HK-2 (cell line): Measurements from ENCODE around the gene JUNB.

Source experiments
- DNase-seq: peaks from one replicate; pipeline ENCODE4 v3.0.0-alpha.2; 2018; ENCODE audit not compliant: unreplicated experiment

Gene JUNB

GRCh38 chr19:12774588-12775555 is 16.4 kb upstream of the JUNB start, which contains the start of gene HOOK2:
Gene HOOK2 (minus strand): TSS chr19:12775552. CDS start chr19:12775449, 103 bp downstream.
- no peak for DNase-seq

GRCh38 chr19:12777217-12778016 is 13.9 kb upstream of the JUNB start:
- peak; percentile 78 for DNase-seq

- DNase-seq, result peak; percentile 79
Observed at GRCh38 chr19:12778017-12778904, 13.0 kb upstream of the JUNB start.

GRCh38 chr19:12778905-12779161 is 12.5 kb upstream of the JUNB start:
- no peak for DNase-seq

- peak; percentile 59 for DNase-seq
Observed at GRCh38 chr19:12779162-12779993, 11.9 kb upstream of the JUNB start.

GRCh38 chr19:12782174-12782423 is 9.2 kb upstream of the JUNB start:
- no peak for DNase-seq

GRCh38 chr19:12782424-12783290 is 8.6 kb upstream of the JUNB start:
- DNase-seq, result peak; percentile 84

GRCh38 chr19:12783291-12783848 is 7.9 kb upstream of the JUNB start:
- DNase-seq, result no peak

- DNase-seq, result peak; percentile 71
Observed at GRCh38 chr19:12783849-12784393, 7.4 kb upstream of the JUNB start.

- DNase-seq, result no peak
Observed at GRCh38 chr19:12784394-12784870, 6.9 kb upstream of the JUNB start.

GRCh38 chr19:12784871-12785430 is 6.3 kb upstream of the JUNB start:
- DNase-seq, result peak; percentile 24

- DNase-seq, result no peak
Observed at GRCh38 chr19:12785431-12786031, 5.8 kb upstream of the JUNB start.

- no peak for DNase-seq
Observed at GRCh38 chr19:12786141-12786870, 5.0 kb upstream of the JUNB start.

- DNase-seq, result no peak
Observed at GRCh38 chr19:12786952-12787351, 4.3 kb upstream of the JUNB start.

- no peak for DNase-seq
Observed at GRCh38 chr19:12787458-12787857, 3.8 kb upstream of the JUNB start.

GRCh38 chr19:12788042-12788681 is 3.1 kb upstream of the JUNB start:
- DNase-seq, result no peak

GRCh38 chr19:12788682-12789097 is 2.6 kb upstream of the JUNB start:
- DNase-seq, result peak; percentile 82
